ENCODE measurements around the gene KIAA1328.

DNA sequence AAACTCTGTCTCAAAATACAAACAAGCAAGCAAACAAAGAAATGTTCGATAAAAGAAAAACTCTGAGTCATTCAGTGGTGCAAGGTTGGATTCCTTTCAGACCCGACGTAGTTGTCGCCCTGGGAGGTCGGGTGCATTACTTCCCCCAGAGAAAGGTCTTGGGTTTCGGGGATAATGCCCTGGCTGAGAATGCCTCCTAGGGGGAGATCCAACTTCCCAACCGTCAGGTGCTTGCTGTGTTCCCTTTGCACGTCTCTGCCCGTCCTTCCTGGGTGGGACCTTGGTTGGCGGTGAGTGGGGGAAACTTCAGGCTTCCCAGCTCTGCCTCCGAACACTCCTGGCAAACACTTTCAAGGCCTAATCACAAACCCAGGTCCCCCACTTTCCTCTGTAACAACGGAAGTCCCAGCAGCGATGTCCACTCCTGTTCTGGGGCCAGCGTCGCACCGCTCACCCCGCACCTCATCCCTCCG lies 734 bp upstream of the KIAA1328 start:
- TF ChIP-seq POLR2A (IDR thresholded peaks at IDR 0.05; ENCODE audit: low read length), result no peak
- no peak for TF ChIP-seq GATA1 (IDR thresholded peaks at IDR 0.05; ENCODE audit: low read depth, low read length)

All from erythroblast (primary cell).